Spleen (tissue), 11 donors: Measurements from ENCODE around the gene DCDC1. TPM values are rescaled to one million over a fixed set of nuclear protein-coding genes. Genes with fewer than 3 reads are reported as not detected.
"Not testable (repeated sequence)": the region's sequence is repeated elsewhere in the genome, so short reads cannot be mapped to it uniquely, and the experiment has no call there.

ENCODE experiments used
- DNase-seq: peaks from one replicate; pipeline ENCODE4 v3.0.0-alpha.2; 2020
- H3K27ac ChIP-seq, 8 donors: fragments of 200-600 bp; sonication (generic) in 7 of 8; 1 replicate in 4 of 8; 2 replicates in 4 of 8; pipeline versions ENCODE4 v1.5.0 to v1.8.0; 2016 to 2021; ENCODE audit warnings: inconsistent platforms in 4 of 8, mild to moderate bottlenecking in 4 of 8, moderate library complexity in 1 of 8
- H3K27me3 ChIP-seq, 7 donors: fragments of 200-600 bp; sonication (generic) in 6 of 7; replicated peaks in 1 of 7; 1 replicate in 4 of 7; 2 replicates in 3 of 7; pipeline versions ENCODE4 v1.5.0 to v1.8.0; 2016 to 2021; ENCODE audit warnings: inconsistent platforms in 3 of 7, mild to moderate bottlenecking in 1 of 7
- H3K36me3 ChIP-seq, 6 donors: fragments of 200-600 bp; sonication (generic) in 5 of 6; 1 replicate in 4 of 6; 2 replicates in 2 of 6; pipeline versions ENCODE4 v1.5.0 to v1.8.0; 2016 to 2021; ENCODE audit warnings: inconsistent platforms in 2 of 6
- H3K4me1 ChIP-seq, 6 donors: fragments of 200-600 bp; sonication (generic) in 5 of 6; 1 replicate in 3 of 6; 2 replicates in 3 of 6; pipeline versions ENCODE4 v1.5.0 to v1.8.0; 2016 to 2021; ENCODE audit warnings: inconsistent platforms in 3 of 6
- H3K4me3 ChIP-seq, 8 donors: fragments of 200-600 bp; sonication (generic) in 7 of 8; 1 replicate in 4 of 8; 2 replicates in 4 of 8; pipeline versions ENCODE4 v1.5.0 to v1.8.0; 2016 to 2021; ENCODE audit warnings: inconsistent platforms in 4 of 8, mild to moderate bottlenecking in 4 of 8, moderate library complexity in 2 of 8
- H3K9me3 ChIP-seq, 8 donors: fragments of 200-600 bp; sonication (generic) in 7 of 8; 1 replicate in 4 of 8; 2 replicates in 4 of 8; pipeline versions ENCODE4 v1.5.0 to v1.8.0; 2016 to 2021; ENCODE audit warnings: inconsistent platforms in 4 of 8
- POLR2A ChIP-seq, 3 donors: fragments of 450-650 bp; IDR thresholded peaks; one replicate each; pipeline ENCODE4 v1.5.1; 2017; ENCODE audit warnings: antibody characterized with exemption in 3 of 3, mild to moderate bottlenecking in 1 of 3
- POLR2AphosphoS5 ChIP-seq, 3 donors: sonication (generic); formaldehyde crosslinking; IDR thresholded peaks; one replicate each; pipeline ENCODE4 v1.5.1; 2017; ENCODE audit warnings: antibody characterized with exemption in 3 of 3
- WGBS, 5 donors: extraction: QIAGEN DNeasy Blood & Tissue Kit in 3 of 5; methylation state at CpG; one replicate each; pipeline versions ENCODE4 v1.1.5 to v1.1.7; 2013 to 2018; 5-methylcytosine and 5-hydroxymethylcytosine counted together
- intact Hi-C: fragments of 100-400 bp; cut with DNase I; formaldehyde crosslinking; loops from one replicate; pipeline ENCODE4 v1.15.0; 2023; ENCODE audit warnings: low total_unique reads
- polyA plus RNA-seq, 3 donors: library from polyadenylated mRNA; stranded (reverse); fragments of 200-250 nt; gene quantifications; one replicate each; pipeline ENCODE4 v1.2.1, GENCODE V29; 2013
- total RNA-seq, 7 donors: library from RNA; depleted of rRNA in 3 of 7; stranded (reverse); fragments of >200 nt in 3 of 7; fragmentation: NEBNext Ultra II Directional in 4 of 7; extraction: Animal tissue kit (Norgen Biotek cat#: 25700) in 4 of 7; gene quantifications; one replicate each; pipeline versions ENCODE4 v1.1.0 to v1.2.1, GENCODE V29; 2016 to 2021
- TF ChIP-seq, protein P1 (sequence below), 11 experiments: fragments of 200-600 bp in 7 of 11; fragments of 450-650 bp in 4 of 11; sonication (generic) in 4 of 11; IDR thresholded peaks in 8 of 11; conservative IDR thresholded peaks in 3 of 11; 1 replicate in 7 of 11; 2 replicates in 4 of 11; pipeline versions ENCODE4 v1.4.0 to v1.8.0; 2016 to 2021; ENCODE audit warnings: antibody characterized with exemption in 11 of 11, inconsistent platforms in 4 of 11, mild to moderate bottlenecking in 1 of 11
- donor health status: healthy with polysubstance abuse.
- donor health status: DM: no; HTN: no; CAD: no; lungs with moderate emphysema.
- donor health status: DM: no; HTN: no; CAD: no.
- donor health status: Bipolar disorder and iron deficiency.
- donor health status: healthy.
- donor health status: DM: no; HTN: no; CAD: no.
- donor health status: DM: yes; HTN: yes; CAD: no.

DCDC1 gene
- total and polyA plus RNA-seq, 10 donors = 0.03 to 0.88 (median 0.25) TPM; not detected in 6

DNA sequence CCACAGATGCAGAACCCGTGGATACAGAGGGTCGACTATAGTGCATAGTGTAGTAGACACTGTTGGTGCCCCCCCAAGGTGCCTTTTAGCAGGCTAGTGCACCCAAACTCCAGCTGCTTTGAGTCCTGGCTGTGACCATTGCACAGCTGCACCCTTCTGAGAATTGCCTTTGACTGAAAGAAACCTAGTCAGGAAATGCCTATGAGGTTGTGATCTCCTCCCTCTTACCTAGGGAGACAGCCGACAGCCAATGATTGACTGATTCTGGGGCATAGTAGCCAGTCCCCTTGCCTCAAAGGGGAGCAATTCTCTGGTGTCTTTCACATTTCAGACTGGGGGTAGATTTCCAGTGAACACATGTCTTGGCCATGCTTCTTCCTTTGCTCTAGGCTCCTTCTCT lies 74.2 kb downstream of the DCDC1 start:
- H3K27ac ChIP-seq = no peak overlapping the region
- no peaks in the 10 kb centered on the region for H3K4me1 ChIP-seq
- no peaks in the 10 kb centered on the region for H3K36me3 ChIP-seq
- intact Hi-C loops = no loop called here
- DNase-seq = no peak
- 72 to 94% (median 86%) methylated on average over 3 of the region's 3 CpGs for WGBS, 5 donors
- no peak overlapping the region for H3K4me3 ChIP-seq
- TF ChIP-seq POLR2AphosphoS5 (IDR thresholded peaks at IDR 0.05) (no peak), POLR2A (IDR thresholded peaks at IDR 0.05) (no peak)
- TF ChIP-seq, protein P1, sequence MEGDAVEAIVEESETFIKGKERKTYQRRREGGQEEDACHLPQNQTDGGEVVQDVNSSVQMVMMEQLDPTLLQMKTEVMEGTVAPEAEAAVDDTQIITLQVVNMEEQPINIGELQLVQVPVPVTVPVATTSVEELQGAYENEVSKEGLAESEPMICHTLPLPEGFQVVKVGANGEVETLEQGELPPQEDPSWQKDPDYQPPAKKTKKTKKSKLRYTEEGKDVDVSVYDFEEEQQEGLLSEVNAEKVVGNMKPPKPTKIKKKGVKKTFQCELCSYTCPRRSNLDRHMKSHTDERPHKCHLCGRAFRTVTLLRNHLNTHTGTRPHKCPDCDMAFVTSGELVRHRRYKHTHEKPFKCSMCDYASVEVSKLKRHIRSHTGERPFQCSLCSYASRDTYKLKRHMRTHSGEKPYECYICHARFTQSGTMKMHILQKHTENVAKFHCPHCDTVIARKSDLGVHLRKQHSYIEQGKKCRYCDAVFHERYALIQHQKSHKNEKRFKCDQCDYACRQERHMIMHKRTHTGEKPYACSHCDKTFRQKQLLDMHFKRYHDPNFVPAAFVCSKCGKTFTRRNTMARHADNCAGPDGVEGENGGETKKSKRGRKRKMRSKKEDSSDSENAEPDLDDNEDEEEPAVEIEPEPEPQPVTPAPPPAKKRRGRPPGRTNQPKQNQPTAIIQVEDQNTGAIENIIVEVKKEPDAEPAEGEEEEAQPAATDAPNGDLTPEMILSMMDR (IDR thresholded peaks at IDR 0.05 in 8 of 11, conservative IDR thresholded peaks at IDR 0.05 in 3 of 11) = no peak
- no peaks in the 10 kb centered on the region for H3K27me3 ChIP-seq
- no peaks in the 10 kb centered on the region for H3K9me3 ChIP-seq

DNA sequence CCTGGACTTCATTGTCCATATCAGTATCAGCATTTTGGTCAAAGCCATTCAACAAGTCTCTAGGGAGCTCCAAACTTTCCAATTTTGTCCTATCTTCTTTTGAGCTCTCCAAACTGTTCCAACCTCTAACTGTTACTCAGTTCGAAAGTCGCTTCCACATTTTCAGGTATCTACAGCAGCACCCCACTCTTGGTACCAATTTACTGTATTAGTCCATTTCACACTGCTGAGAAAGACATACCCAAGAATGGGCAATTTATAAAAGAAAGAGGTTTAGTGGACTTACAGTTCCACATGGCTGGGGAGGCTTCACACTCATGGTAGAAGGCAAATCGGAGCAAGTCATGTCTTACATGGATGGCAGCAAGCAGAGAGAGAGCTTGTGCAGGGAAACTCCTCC lies 96.0 kb downstream of the DCDC1 start:
- WGBS, 5 donors = 89 to 95% (median 92%) methylated on average over 3 of the region's 3 CpGs
- H3K4me3 ChIP-seq, H3K27me3 ChIP-seq, H3K36me3 ChIP-seq, H3K27ac ChIP-seq, H3K4me1 ChIP-seq, intact Hi-C loops, DNase-seq: not testable (repeated sequence)
- peaks cover 0 to 49% (median 32%) of the 10 kb centered on the region in 8 donors for H3K9me3 ChIP-seq

DNA sequence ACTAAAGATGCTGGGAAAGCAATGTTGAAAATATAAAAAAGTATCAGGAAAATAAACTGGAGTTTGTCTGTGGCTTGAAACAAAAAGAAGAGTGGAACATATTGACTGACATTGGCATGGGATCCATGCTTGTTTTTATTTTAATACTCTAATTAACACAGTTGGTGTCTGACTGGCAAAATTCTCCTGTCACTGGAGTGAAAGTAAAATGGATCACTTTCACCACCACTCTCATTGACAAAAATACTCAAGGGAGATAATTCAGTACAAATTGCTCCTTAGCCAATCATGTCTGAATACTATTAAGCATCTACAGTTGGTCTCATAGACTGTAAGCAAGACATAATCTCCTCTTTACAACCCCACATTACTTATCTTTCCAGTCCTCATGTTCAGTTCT lies 101.8 kb downstream of the DCDC1 start:
- Histone ChIP-seq H3K27me3 (no peaks in the 10 kb centered on the region), H3K4me3 (no peak overlapping the region), H3K27ac (no peak overlapping the region), H3K9me3 (peaks cover 0 to 21% (median 13%) of the 10 kb centered on the region in 8 donors), H3K4me1 (no peaks in the 10 kb centered on the region), H3K36me3 (no peaks in the 10 kb centered on the region)
- intact Hi-C loops = no loop called here
- no peak for DNase-seq
- TF ChIP-seq POLR2A (IDR thresholded peaks at IDR 0.05) (no peak), POLR2AphosphoS5 (IDR thresholded peaks at IDR 0.05) (no peak)
- TF ChIP-seq, protein P1 (IDR thresholded peaks at IDR 0.05 in 8 of 11, conservative IDR thresholded peaks at IDR 0.05 in 3 of 11) = no peak

DNA sequence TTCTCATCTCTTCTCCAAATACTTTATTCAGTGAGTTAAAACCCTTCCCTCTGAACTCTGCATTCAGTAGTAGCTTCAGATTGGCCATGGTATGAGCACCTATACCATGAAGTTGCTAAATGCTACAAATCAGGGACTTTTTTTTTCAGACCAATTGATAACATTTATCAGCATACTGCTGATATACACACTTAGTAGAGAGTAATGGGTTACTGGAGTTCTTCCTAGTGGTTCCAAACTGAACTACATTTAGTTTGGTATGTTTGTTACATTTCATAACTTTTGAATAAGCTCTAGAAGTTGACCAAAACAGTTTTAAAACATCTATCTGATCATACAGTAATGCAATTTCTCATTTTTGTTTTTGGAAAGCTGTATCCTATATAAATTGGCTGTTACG lies 104.7 kb downstream of the DCDC1 start:
- no peak for DNase-seq
- TF ChIP-seq POLR2A (IDR thresholded peaks at IDR 0.05) = no peak
- TF ChIP-seq POLR2AphosphoS5 (IDR thresholded peaks at IDR 0.05) = no peak
- TF ChIP-seq, protein P1 (IDR thresholded peaks at IDR 0.05 in 8 of 11, conservative IDR thresholded peaks at IDR 0.05 in 3 of 11) = no peak
- H3K27ac ChIP-seq = no peak overlapping the region
- no peaks in the 10 kb centered on the region for H3K36me3 ChIP-seq
- no peak overlapping the region for H3K4me3 ChIP-seq
- no peaks in the 10 kb centered on the region for H3K27me3 ChIP-seq
- WGBS, 5 donors = 86 to 98% (median 92%) methylated on average over 1 of the region's 1 CpG
- intact Hi-C loops = no loop called here
- peaks cover 0 to 3% (median 0%) of the 10 kb centered on the region in 8 donors for H3K9me3 ChIP-seq
- no peaks in the 10 kb centered on the region for H3K4me1 ChIP-seq

DNA sequence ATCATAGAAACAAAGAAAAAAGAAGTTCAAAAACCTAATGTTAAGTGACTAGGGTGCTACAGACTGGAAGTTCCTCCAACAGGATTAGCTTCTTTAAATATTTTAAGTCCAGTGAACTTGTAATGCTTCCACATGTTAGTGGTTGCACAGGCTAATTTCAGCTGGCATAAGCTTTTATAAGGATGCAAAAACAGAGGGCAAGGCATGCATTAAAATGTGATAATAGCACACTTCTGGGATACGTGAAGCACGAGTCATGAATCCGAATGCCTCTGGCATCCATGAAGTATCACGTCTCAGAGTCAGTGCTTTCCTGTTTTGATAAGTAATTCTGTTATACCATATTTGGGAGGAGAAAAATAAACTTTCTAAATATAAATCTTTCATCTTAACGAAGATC lies 106.8 kb downstream of the DCDC1 start:
- Histone ChIP-seq H3K4me3 (no peak overlapping the region), H3K9me3 (no peaks in the 10 kb centered on the region), H3K27ac (no peak overlapping the region), H3K27me3 (no peaks in the 10 kb centered on the region), H3K4me1 (no peaks in the 10 kb centered on the region), H3K36me3 (no peaks in the 10 kb centered on the region)
- intact Hi-C loops = no loop called here
- TF ChIP-seq, protein P1 (IDR thresholded peaks at IDR 0.05 in 8 of 11, conservative IDR thresholded peaks at IDR 0.05 in 3 of 11) = no peak
- no peak for TF ChIP-seq POLR2AphosphoS5 (IDR thresholded peaks at IDR 0.05)
- no peak for TF ChIP-seq POLR2A (IDR thresholded peaks at IDR 0.05)
- no peak for DNase-seq
- WGBS, 5 donors = 73 to 80% (median 76%) methylated on average over 5 of the region's 5 CpGs
